Natural killer cell (primary cell): Measurements from ENCODE around the gene REXO2. TPM values are rescaled to one million over a fixed set of nuclear protein-coding genes. Genes with fewer than 3 reads are reported as not detected.

ENCODE experiments used
- ATAC-seq, 3 donors: fragments of 150-1000 bp in 2 of 3; fragments of 200-7000 bp in 1 of 3; cut with Tn5 transposase; 1 replicate in 1 of 3; 2 replicates in 2 of 3; pipeline ENCODE4 v1.10.0; 2021; ENCODE audit warnings: mild to moderate bottlenecking in 2 of 3, moderate library complexity in 2 of 3
- DNase-seq, 2 donors: peaks; one replicate each; pipeline versions ENCODE4 v3.0.0 to v3.0.0-alpha.2; 2013 to 2021; ENCODE audit warnings: mixed read lengths in 1 of 2
- H3K27ac ChIP-seq: one replicate; pipeline ENCODE4 v1.5.1; 2013; ENCODE audit warnings: mild to moderate bottlenecking, low read length
- H3K27me3 ChIP-seq: one replicate; pipeline ENCODE4 v1.6.1; 2013; ENCODE audit warnings: low read length; ENCODE audit not compliant: control insufficient read depth, insufficient read depth
- H3K36me3 ChIP-seq: one replicate; pipeline ENCODE4 v1.6.1; 2013; ENCODE audit warnings: low read length; ENCODE audit not compliant: control insufficient read depth, insufficient read depth
- H3K4me1 ChIP-seq: one replicate; pipeline ENCODE4 v1.6.1; 2013; ENCODE audit warnings: low read length; ENCODE audit not compliant: control insufficient read depth, insufficient read depth
- H3K4me3 ChIP-seq: one replicate; pipeline ENCODE4 v1.5.1; 2013; ENCODE audit warnings: low read length
- H3K9me3 ChIP-seq: one replicate; pipeline ENCODE4 v1.6.1; 2013; ENCODE audit warnings: low read length; ENCODE audit not compliant: control insufficient read depth, insufficient read depth
- H3K27ac Mint-ChIP-seq, 2 donors: one replicate each; pipeline ENCODE4 v1.8.0; 2022; ENCODE audit warnings: mild to moderate bottlenecking in 2 of 2, mixed read lengths in 2 of 2, moderate library complexity in 1 of 2
- H3K27me3 Mint-ChIP-seq, 2 donors: one replicate each; pipeline ENCODE4 v1.8.0; 2022; ENCODE audit warnings: low read depth in 2 of 2, mixed read lengths in 2 of 2
- H3K36me3 Mint-ChIP-seq: one replicate; pipeline ENCODE4 v1.8.0; 2022; ENCODE audit warnings: mixed read lengths
- H3K4me1 Mint-ChIP-seq, 2 donors: one replicate each; pipeline ENCODE4 v1.8.0; 2022; ENCODE audit warnings: mixed read lengths in 2 of 2
- H3K4me3 Mint-ChIP-seq: one replicate; pipeline ENCODE4 v1.8.0; 2022; ENCODE audit warnings: mild to moderate bottlenecking, moderate library complexity, mixed read lengths
- H3K9me3 Mint-ChIP-seq, 2 donors: one replicate each; pipeline ENCODE4 v1.8.0; 2022; ENCODE audit warnings: mixed read lengths in 2 of 2
- CTCF ChIP-seq: fragments of 200-600 bp; IDR thresholded peaks from one replicate; pipeline ENCODE4 v1.8.0; 2022; ENCODE audit warnings: antibody characterized with exemption
- WGBS: methylation state at CpG from one replicate; pipeline ENCODE4 v1.1.7; 2013; ENCODE audit warnings: missing lambda C conversion rate; ENCODE audit not compliant: insufficient coverage; 5-methylcytosine and 5-hydroxymethylcytosine counted together
- intact Hi-C: fragments of 100-400 bp; cut with micrococcal nuclease; formaldehyde crosslinking; loops from one replicate; pipeline ENCODE4 v1.14.2; 2022
- total RNA-seq, 4 donors: library from RNA; stranded (reverse); fragments of 120-200 nt in 1 of 4; gene quantifications; one replicate each; pipeline versions ENCODE4 v1.2.3 to v1.2.4, GENCODE V29; 2013 to 2022

The REXO2 gene
- 10 to 100 TPM; 21.4 to 32.8 (median 24.7) TPM for total RNA-seq
- total RNA-seq (2013): 49.7 TPM

GRCh38 chr11:114439229-114440120, at the start of gene REXO2:
TSS of gene REXO2 (plus strand) at chr11:114439467. CDS start at chr11:114439529, 62 bp downstream.
- Mint-ChIP-seq H3K9me3 (no peaks in the 10 kb centered on the region), H3K36me3 (no peaks in the 10 kb centered on the region), H3K27me3 (no peaks in the 10 kb centered on the region), H3K4me3 (peak within 1 kb of the TSS; percentile 99), H3K27ac (peak within 1 kb of the TSS; percentile 90 to 99), H3K4me1 (peaks cover 27 to 31% of the 10 kb centered on the region in 2 donors)
- no peaks in the 10 kb centered on the region for H3K36me3 ChIP-seq
- peak within 1 kb of the TSS; percentile 73 for H3K4me3 ChIP-seq
- H3K27me3 ChIP-seq: no peaks in the 10 kb centered on the region
- ATAC-seq (peak; percentile 98 to 99 (median 99)), DNase-seq (peak; percentile 87 to 98)
- intact Hi-C loops: loop anchor here (1.0 to 2.0 kb wide), 3 partner anchors 39 to 99 kb away; partner anchors contain the start of genes C11orf71 and RBM7
- 0% methylated on average over 61 of the region's 64 CpGs for WGBS
- TF ChIP-seq CTCF: no peak
- H3K4me1 ChIP-seq: peaks cover 13% of the 10 kb centered on the region
- no peaks in the 10 kb centered on the region for H3K9me3 ChIP-seq
- peak within 1 kb of the TSS; percentile 32 for H3K27ac ChIP-seq

- ATAC-seq: no peak
- peaks cover 4 to 7% of the 10 kb centered on the region in 2 donors for H3K4me1 Mint-ChIP-seq
- Histone ChIP-seq H3K27ac (no peak overlapping the region), H3K27me3 (no peaks in the 10 kb centered on the region), H3K9me3 (no peaks in the 10 kb centered on the region), H3K4me3 (no peak overlapping the region), H3K4me1 (no peaks in the 10 kb centered on the region), H3K36me3 (no peaks in the 10 kb centered on the region)
- H3K36me3 Mint-ChIP-seq: no peaks in the 10 kb centered on the region
- 75% methylated on average over 1 of the region's 4 CpGs for WGBS
- H3K4me3 Mint-ChIP-seq: no peak overlapping the region
- intact Hi-C loops: no loop called here
- no peak for TF ChIP-seq CTCF
- H3K27ac Mint-ChIP-seq: no peak overlapping the region
- H3K9me3 Mint-ChIP-seq: no peaks in the 10 kb centered on the region
- no peak for DNase-seq
- no peaks in the 10 kb centered on the region for H3K27me3 Mint-ChIP-seq
Observed at GRCh38 chr11:114392735-114393667, 46.3 kb upstream of the REXO2 start.

GRCh38 chr11:114395736-114396135, 43.5 kb upstream of the REXO2 start:
- Histone ChIP-seq H3K36me3 (no peaks in the 10 kb centered on the region), H3K27me3 (no peaks in the 10 kb centered on the region), H3K4me3 (no peak overlapping the region), H3K9me3 (no peaks in the 10 kb centered on the region), H3K27ac (no peak overlapping the region), H3K4me1 (peaks cover 7% of the 10 kb centered on the region)
- Mint-ChIP-seq H3K9me3 (no peaks in the 10 kb centered on the region), H3K36me3 (no peaks in the 10 kb centered on the region), H3K4me1 (peaks cover 28 to 31% of the 10 kb centered on the region in 2 donors), H3K27me3 (no peaks in the 10 kb centered on the region), H3K27ac (no peak overlapping the region), H3K4me3 (no peak overlapping the region)
- ATAC-seq: no peak
- no peak for DNase-seq
- TF ChIP-seq CTCF: no peak
- 90% methylated on average over 3 of the region's 3 CpGs for WGBS
- intact Hi-C loops: no loop called here
